Stimulated activated CD4-positive, alpha-beta T cell treated with anti-CD3 and anti-CD28 coated beads, Interleukin-12 subunit alpha, Interleukin-12 subunit beta, amount 100 ng/mL, for 24 hours (primary cell): Measurements from ENCODE around the gene PMM2.
"Not testable (repeated sequence)": the region's sequence is repeated elsewhere in the genome, so short reads cannot be mapped to it uniquely, and the experiment has no call there.

Source experiments
- DNase-seq, 2 experiments: peaks; one replicate each; pipeline ENCODE4 v3.0.0-alpha.2; 2020; ENCODE audit warnings: low read depth in 2 of 2

PMM2 gene

GRCh38 chr16:8818504-8819270 is 21.0 kb downstream of the PMM2 start:
- no peak for DNase-seq

- no peak for DNase-seq
Measured at GRCh38 chr16:8819411-8820034, 21.9 kb downstream of the PMM2 start.

GRCh38 chr16:8822403-8822802 is 24.8 kb downstream of the PMM2 start:
- no peak for DNase-seq

- DNase-seq: no peak
Measured at GRCh38 chr16:8826278-8826879, 28.7 kb downstream of the PMM2 start.

GRCh38 chr16:8828541-8829165 is 31.0 kb downstream of the PMM2 start:
- no peak for DNase-seq

GRCh38 chr16:8831450-8831849 is 33.8 kb downstream of the PMM2 start:
- DNase-seq: no peak

- DNase-seq: no peak
Measured at GRCh38 chr16:8831871-8832716, 34.5 kb downstream of the PMM2 start.

GRCh38 chr16:8832717-8833105 is 35.1 kb downstream of the PMM2 start:
- DNase-seq: no peak

GRCh38 chr16:8836797-8837196 is 39.2 kb downstream of the PMM2 start:
- not testable (repeated sequence) for DNase-seq

GRCh38 chr16:8837594-8837993 is 40.0 kb downstream of the PMM2 start:
- not testable (repeated sequence) for DNase-seq

- not testable (repeated sequence) for DNase-seq
Measured at GRCh38 chr16:8842016-8842415, 44.4 kb downstream of the PMM2 start.

- not testable (repeated sequence) for DNase-seq
Measured at GRCh38 chr16:8843296-8843695, 45.7 kb downstream of the PMM2 start.

- DNase-seq: no peak
Measured at GRCh38 chr16:8845699-8846298, 48.2 kb downstream of the PMM2 start.

GRCh38 chr16:8846401-8846932 is 48.8 kb downstream of the PMM2 start:
- DNase-seq: no peak

- no peak for DNase-seq
Measured at GRCh38 chr16:8847145-8847544, 49.5 kb downstream of the PMM2 start.

- no peak for DNase-seq
Measured at GRCh38 chr16:8847623-8848022, 50.0 kb downstream of the PMM2 start.

GRCh38 chr16:8848231-8848938 is 50.7 kb downstream of the PMM2 start:
- DNase-seq: no peak

GRCh38 chr16:8848939-8849391 is 51.3 kb downstream of the PMM2 start:
- no peak for DNase-seq

- DNase-seq: no peak
Measured at GRCh38 chr16:8849411-8850011, 51.9 kb downstream of the PMM2 start.
